PC-3 (cell line): ENCODE data around the gene IER5L. TPM values are rescaled to one million over a fixed set of nuclear protein-coding genes. Genes with fewer than 3 reads are reported as not detected.
"Not testable (repeated sequence)": the region's sequence is repeated elsewhere in the genome, so short reads cannot be mapped to it uniquely, and the experiment has no call there.

Experiments
- ATAC-seq: fragments of 200-7000 bp; cut with Tn5 transposase; 2 replicates; pipeline ENCODE4 v1.9.1; 2020; ENCODE audit warnings: mild to moderate bottlenecking, moderate library complexity
- BruUV-seq: library from RNA; stranded (reverse); fragments of 400-500 nt; replicated peaks from 2 replicates; lab custom pipeline; 2021; lab: Mats Ljungman, UMichigan
- CTCF ChIA-PET: fragments of 300-600 bp; sonication (Branson Sonifier 250); formaldehyde crosslinking; loops from one replicate; lab custom pipeline; 2022; ENCODE audit warnings: antibody characterized with exemption; lab: Charles Lee
- POLR2A ChIA-PET: fragments of 300-600 bp; sonication (Branson Sonifier 250); formaldehyde crosslinking; loops from one replicate; lab custom pipeline; 2022; ENCODE audit warnings: antibody characterized with exemption; ENCODE audit not compliant: unreplicated experiment; lab: Charles Lee
- DNase-seq: peaks from one replicate; pipeline ENCODE4 v3.0.0-alpha.2; 2015
- H2AFZ ChIP-seq: fragments of 300-600 bp; sonication (generic); 2 replicates; pipeline ENCODE4 v1.6.0; 2016; ENCODE audit warnings: antibody characterized with exemption, low read length
- H3F3A ChIP-seq: fragments of 300-600 bp; sonication (generic); one replicate; pipeline ENCODE4 v1.6.0; 2017; ENCODE audit warnings: antibody characterized with exemption, low read length, control low read depth, mild to moderate bottlenecking; ENCODE audit not compliant: unreplicated experiment
- H3K27ac ChIP-seq: fragments of 300-600 bp; sonication (generic); 2 replicates; pipeline ENCODE4 v1.5.1; 2016; ENCODE audit warnings: mild to moderate bottlenecking, low read length
- H3K27me3 ChIP-seq: fragments of 300-600 bp; sonication (generic); 2 replicates; pipeline ENCODE4 v1.6.1; 2016; ENCODE audit warnings: low read length, mixed read lengths
- H3K36me3 ChIP-seq: fragments of 300-600 bp; sonication (generic); 2 replicates; pipeline ENCODE4 v1.6.1; 2016; ENCODE audit warnings: low read depth, mixed run types, low read length, mixed read lengths
- H3K4me1 ChIP-seq: fragments of 300-600 bp; sonication (generic); 2 replicates; pipeline ENCODE4 v1.5.1; 2016; ENCODE audit warnings: low read length; ENCODE audit not compliant: insufficient read depth
- H3K4me2 ChIP-seq: fragments of 300-600 bp; sonication (generic); 2 replicates; pipeline ENCODE4 v1.6.0; 2016; ENCODE audit warnings: low read length
- H3K4me3 ChIP-seq: fragments of 300-600 bp; sonication (generic); 2 replicates; pipeline ENCODE4 v1.5.1; 2016; ENCODE audit warnings: mild to moderate bottlenecking, low read length, mixed read lengths
- H3K79me2 ChIP-seq: fragments of 300-600 bp; sonication (generic); 2 replicates; pipeline ENCODE4 v1.6.1; 2017; ENCODE audit warnings: low read length, mixed read lengths
- H3K9ac ChIP-seq: fragments of 300-600 bp; sonication (generic); 2 replicates; pipeline ENCODE4 v1.6.0; 2016; ENCODE audit warnings: mild to moderate bottlenecking, low read length
- H3K9me2 ChIP-seq: fragments of 300-600 bp; sonication (generic); replicated peaks from 2 replicates; pipeline ENCODE4 v1.6.1; 2016; ENCODE audit warnings: mixed run types, low read length, mixed read lengths
- H3K9me3 ChIP-seq: fragments of 300-600 bp; sonication (generic); 2 replicates; pipeline ENCODE4 v1.6.1; 2016; ENCODE audit warnings: low read length, mixed read lengths
- H4K20me1 ChIP-seq: fragments of 300-600 bp; sonication (generic); 2 replicates; pipeline ENCODE4 v1.6.1; 2016; ENCODE audit warnings: low read length, mixed read lengths
- CTCF ChIP-seq: fragments of 300-600 bp; sonication (generic); conservative IDR thresholded peaks from 2 replicates; pipeline ENCODE4 v1.5.1; 2017; ENCODE audit warnings: antibody characterized with exemption, low read depth, mild to moderate bottlenecking, low read length
- EZH2 ChIP-seq: fragments of 300-600 bp; sonication (generic); IDR thresholded peaks from one replicate; pipeline ENCODE4 v1.6.1; 2017; ENCODE audit warnings: antibody characterized with exemption, mild to moderate bottlenecking, low read length; ENCODE audit not compliant: unreplicated experiment
- EZH2phosphoT487 ChIP-seq: fragments of 300-600 bp; sonication (generic); IDR thresholded peaks from 2 replicates; pipeline ENCODE4 v1.6.1; 2018; ENCODE audit warnings: mild to moderate bottlenecking, antibody characterized with exemption, low read length, borderline replicate concordance
- intact Hi-C: fragments of 100-400 bp; cut with micrococcal nuclease; formaldehyde crosslinking; loops from 2 replicates; pipeline ENCODE4 v1.9.0; 2023
- total RNA-seq: library from RNA; depleted of rRNA; stranded (reverse); fragments of >200 nt; gene quantifications from 2 replicates; pipeline ENCODE4 v1.2.3, GENCODE V29; 2014

Gene IER5L
- total RNA-seq, 1 experiment from 2014 or later, result 46.1 TPM

GRCh38 chr9:129164246-129164930, 13.7 kb downstream of the IER5L start:
- no peaks in the 10 kb centered on the region for H3K36me3 ChIP-seq
- H3K4me2 ChIP-seq, result no peak overlapping the region
- H3K27ac ChIP-seq, result no peak overlapping the region
- H3K79me2 ChIP-seq, result no peaks in the 10 kb centered on the region
- intact Hi-C loops, result no loop called here
- H3K27me3 ChIP-seq, result no peaks in the 10 kb centered on the region
- no TSS peak for BruUV-seq
- CTCF ChIA-PET, result interaction anchor here (0.6 kb wide), 1 partner anchor 492 kb away, joined by 3 read pairs; no protein-coding TSS in a partner anchor
- H4K20me1 ChIP-seq, result no peaks in the 10 kb centered on the region
- TF ChIP-seq EZH2phosphoT487 (no peak), EZH2 (no peak), CTCF (no peak)
- POLR2A ChIA-PET, result no interaction called here
- no peak for DNase-seq
- no peaks in the 10 kb centered on the region for H3K9me2 ChIP-seq
- H3F3A ChIP-seq, result no peaks in the 10 kb centered on the region
- H3K9ac ChIP-seq, result no peak overlapping the region
- no peaks in the 10 kb centered on the region for H3K9me3 ChIP-seq
- ATAC-seq, result no peak
- H2AFZ ChIP-seq, result no peak overlapping the region
- no peak overlapping the region for H3K4me3 ChIP-seq
- peaks cover 32% of the 10 kb centered on the region for H3K4me1 ChIP-seq

GRCh38 chr9:129163753-129164152, 14.3 kb downstream of the IER5L start:
- no peaks in the 10 kb centered on the region for H3K79me2 ChIP-seq
- no peak overlapping the region for H3K4me3 ChIP-seq
- H3K27ac ChIP-seq, result no peak overlapping the region
- no peaks in the 10 kb centered on the region for H3F3A ChIP-seq
- H3K36me3 ChIP-seq, result no peaks in the 10 kb centered on the region
- H3K9me3 ChIP-seq, result no peaks in the 10 kb centered on the region
- no peaks in the 10 kb centered on the region for H3K9me2 ChIP-seq
- CTCF ChIA-PET, result no interaction called here
- no peak for TF ChIP-seq EZH2
- no peak for TF ChIP-seq CTCF
- TF ChIP-seq EZH2phosphoT487, result no peak
- H3K27me3 ChIP-seq, result no peaks in the 10 kb centered on the region
- POLR2A ChIA-PET, result no interaction called here
- no peak overlapping the region for H2AFZ ChIP-seq
- no TSS peak for BruUV-seq
- H3K4me2 ChIP-seq, result no peak overlapping the region
- no peaks in the 10 kb centered on the region for H4K20me1 ChIP-seq
- no peak overlapping the region for H3K9ac ChIP-seq
- ATAC-seq (no peak), DNase-seq (no peak)
- H3K4me1 ChIP-seq, result peaks cover 27% of the 10 kb centered on the region
- intact Hi-C loops, result no loop called here

GRCh38 chr9:129163198-129163670, 14.8 kb downstream of the IER5L start:
- H3K27me3 ChIP-seq, H3K9me3 ChIP-seq, intact Hi-C loops, CTCF ChIA-PET, ATAC-seq, H3K9ac ChIP-seq, H3K27ac ChIP-seq, H3K9me2 ChIP-seq, H3K36me3 ChIP-seq, H3K4me2 ChIP-seq, H2AFZ ChIP-seq, POLR2A ChIA-PET, H3K79me2 ChIP-seq, H4K20me1 ChIP-seq, BruUV-seq, H3K4me3 ChIP-seq, H3F3A ChIP-seq, DNase-seq: not testable (repeated sequence)
- peaks cover 21% of the 10 kb centered on the region for H3K4me1 ChIP-seq
